ENCODE measurements around the gene ZBTB21. TPM values are rescaled to one million over a fixed set of nuclear protein-coding genes. Genes with fewer than 3 reads are reported as not detected.

Gene ZBTB21
- total RNA-seq, 2 donors from 2014 or later, result 12.6 to 25.6 TPM

GRCh38 chr21:41977034-41977950 lies 32.9 kb downstream of the ZBTB21 start:
- intact Hi-C loops (cut with DNase I), result no loop called here
- peak; percentile 30 for DNase-seq (ENCODE audit: low spot score)

GRCh38 chr21:41976611-41977010 lies 33.5 kb downstream of the ZBTB21 start:
- intact Hi-C loops (cut with DNase I), result no loop called here
- peak; percentile 71 for DNase-seq (ENCODE audit: low spot score)

- intact Hi-C loops (cut with DNase I), result no loop called here
- peak; percentile 67 for DNase-seq (ENCODE audit: low spot score)
Observed at GRCh38 chr21:41975391-41976272, 34.5 kb downstream of the ZBTB21 start.

- DNase-seq (ENCODE audit: low spot score), result peak; percentile 29
- intact Hi-C loops (cut with DNase I), result no loop called here
Observed at GRCh38 chr21:41974752-41975053, 35.5 kb downstream of the ZBTB21 start.

GRCh38 chr21:41973861-41974751 lies 36.1 kb downstream of the ZBTB21 start:
- peak; percentile 69 for DNase-seq (ENCODE audit: low spot score)
- intact Hi-C loops (cut with DNase I), result no loop called here

- no peak for DNase-seq (ENCODE audit: low spot score)
- intact Hi-C loops (cut with DNase I), result no loop called here
Observed at GRCh38 chr21:41973427-41973831, 36.7 kb downstream of the ZBTB21 start.

GRCh38 chr21:41972511-41973205 lies 37.5 kb downstream of the ZBTB21 start:
- intact Hi-C loops (cut with DNase I), result no loop called here
- DNase-seq (ENCODE audit: low spot score), result peak; percentile 45

GRCh38 chr21:41971891-41972290 lies 38.3 kb downstream of the ZBTB21 start:
- DNase-seq (ENCODE audit: low spot score), result no peak

GRCh38 chr21:41970751-41971653 lies 39.2 kb downstream of the ZBTB21 start:
- peak; percentile 66 for DNase-seq (ENCODE audit: low spot score)

More at GRCh38 chr21:41971891-41972290, 38.3 kb downstream of the ZBTB21 start:
- intact Hi-C loops (cut with DNase I), result no loop called here

GRCh38 chr21:41970106-41970391 lies 40.1 kb downstream of the ZBTB21 start:
- peak; percentile 40 for DNase-seq (ENCODE audit: low spot score)
- intact Hi-C loops (cut with DNase I), result no loop called here

More at GRCh38 chr21:41970751-41971653, 39.2 kb downstream of the ZBTB21 start:
- intact Hi-C loops (cut with DNase I), result no loop called here

GRCh38 chr21:41967708-41968107 lies 42.5 kb downstream of the ZBTB21 start:
- DNase-seq (ENCODE audit: low spot score), result peak; percentile 37
- intact Hi-C loops (cut with DNase I), result no loop called here

GRCh38 chr21:41966872-41967621 lies 43.1 kb downstream of the ZBTB21 start:
- peak; percentile 30 for DNase-seq (ENCODE audit: low spot score)
- intact Hi-C loops (cut with DNase I), result no loop called here

GRCh38 chr21:41966041-41966833 lies 43.9 kb downstream of the ZBTB21 start:
- DNase-seq (ENCODE audit: low spot score), result peak; percentile 49
- intact Hi-C loops (cut with DNase I), result no loop called here

GRCh38 chr21:41965461-41966013 lies 44.6 kb downstream of the ZBTB21 start:
- intact Hi-C loops (cut with DNase I), result no loop called here
- peak; percentile 41 for DNase-seq (ENCODE audit: low spot score)

- DNase-seq (ENCODE audit: low spot score), result peak; percentile 62
- intact Hi-C loops (cut with DNase I), result no loop called here
Observed at GRCh38 chr21:41965045-41965444, 45.1 kb downstream of the ZBTB21 start.

GRCh38 chr21:41964171-41964570 lies 46.0 kb downstream of the ZBTB21 start:
- peak; percentile 67 for DNase-seq (ENCODE audit: low spot score)
- intact Hi-C loops (cut with DNase I), result no loop called here

All from posterior vena cava (tissue), 2 donors.